ENCODE results near the gene FBXO34. TPM values are rescaled to one million over a fixed set of nuclear protein-coding genes. Genes with fewer than 3 reads are reported as not detected.

Gene FBXO34
- total and polyA plus RNA-seq, 2 of the 13 experiments (the other 11 are each of a cell fraction or from before 2014, with no cell fraction given): 8.8 to 13.5 TPM

GRCh38 chr14:55336691-55337090 is 65.5 kb downstream of the FBXO34 start:
- no peak for TF ChIP-seq ZBTB4 (CRISPR knock-in tag; IDR thresholded peaks at IDR 0.05; ENCODE audit: borderline replicate concordance)
- no peak for TF ChIP-seq RNF2 (conservative IDR thresholded peaks at IDR 0.05; ENCODE audit: low read depth)
- no peak for TF ChIP-seq POLR2AphosphoS2 (IDR thresholded peaks at IDR 0.05; ENCODE audit: low read depth, low read length)
- no peak for TF ChIP-seq AKNA (CRISPR knock-in tag; IDR thresholded peaks at IDR 0.05; ENCODE audit: borderline replicate concordance)
- TF ChIP-seq ZFY (CRISPR knock-in tag; IDR thresholded peaks at IDR 0.05): no peak
- no peak for TF ChIP-seq MAX (IDR thresholded peaks at IDR 0.05)
- TF ChIP-seq TAF15 (IDR thresholded peaks at IDR 0.05; ENCODE audit: low read depth, low read length, poor library complexity, severe bottlenecking): no peak
- TF ChIP-seq ZNF484 (CRISPR knock-in tag; IDR thresholded peaks at IDR 0.05; ENCODE audit: borderline replicate concordance, low read depth): no peak
- TF ChIP-seq THAP7 (CRISPR knock-in tag; IDR thresholded peaks at IDR 0.05): no peak
- TF ChIP-seq HOMEZ (CRISPR knock-in tag; IDR thresholded peaks at IDR 0.05; ENCODE audit: low read depth): no peak
- TF ChIP-seq HOXD1 (CRISPR knock-in tag; IDR thresholded peaks at IDR 0.05): no peak
- BruUV-seq (replicated peaks): no TSS peak
- Histone ChIP-seq H3K4me2 (ENCODE audit: low read depth, low read length) (no peak overlapping the region), H3K4me1 (ENCODE audit: insufficient read depth, low read length) (peaks cover 20% of the 10 kb centered on the region), H3K4me3 (replicated peaks in 1 of 3; ENCODE audit: insufficient read depth in 1 of 3, low read depth in 2 of 3, low read length in 3 of 3) (no peak overlapping the region), H3K27ac (ENCODE audit: extremely low read length, insufficient read depth, low read length) (no peak overlapping the region), H3K9ac (ENCODE audit: insufficient read depth, low read depth, low read length) (no peak overlapping the region), H3K9me3 (ENCODE audit: low read length) (no peaks in the 10 kb centered on the region), H3K79me2 (ENCODE audit: insufficient read depth, low read length) (peaks cover 42% of the 10 kb centered on the region), H2AFZ (ENCODE audit: low read length) (no peak overlapping the region), H4K20me1 (ENCODE audit: insufficient read depth, low read length) (0 out of 2 replicates have a peak, but pooled peaks cover 8% of the 10 kb centered on the region), H3K36me3 (replicated peaks in 1 of 2; ENCODE audit: control insufficient read depth in 1 of 2, insufficient read depth in 2 of 2, low read length in 2 of 2) (peaks cover 0 to 2% of the 10 kb centered on the region in 2 experiments; a peak in 1 of 5 replicates), H3K27me3 (ENCODE audit: control insufficient read depth in 1 of 2, insufficient read depth in 2 of 2, low read length in 2 of 2) (no peaks in the 10 kb centered on the region)
- FAIRE-seq (no peak), DNase-seq (ENCODE audit: low spot score) (no peak), ATAC-seq (no peak)
- 96% methylated on average over 3 of the region's 3 CpGs for WGBS (ENCODE audit: low lambda C conversion rate)
- in situ Hi-C loops (cut with HindIII; ENCODE audit: extremely low pct_ligation_motif_present, low pct_unique_long_range_greater_than_20kb) (no loop called here), intact Hi-C loops (cut with micrococcal nuclease; ENCODE audit: unreplicated experiment) (no loop called here)
- POLR2A ChIA-PET: no interaction called here
- CTCF ChIA-PET (ENCODE audit: low intra/inter-chr PET ratio, low total read pairs): no interaction called here

Measured in HepG2 (cell line).